Suprapubic skin (tissue), 4 donors: ENCODE results near the gene TRMT61A. TPM values are rescaled to one million over a fixed set of nuclear protein-coding genes. Genes with fewer than 3 reads are reported as not detected.

ENCODE experiments used
- DNase-seq, 2 donors: peaks; one replicate each; pipeline ENCODE4 v3.0.0-alpha.2; 2019; ENCODE audit warnings: low spot score in 2 of 2
- H3K27ac ChIP-seq: fragments of 200-600 bp; sonication (generic); one replicate; pipeline ENCODE4 v1.5.1; 2019
- H3K27me3 ChIP-seq: fragments of 200-600 bp; sonication (generic); one replicate; pipeline ENCODE4 v1.5.1; 2019
- H3K36me3 ChIP-seq: fragments of 200-600 bp; sonication (generic); one replicate; pipeline ENCODE4 v1.5.1; 2019
- H3K4me1 ChIP-seq: fragments of 200-600 bp; sonication (generic); one replicate; pipeline ENCODE4 v1.5.1; 2019
- H3K4me3 ChIP-seq: fragments of 200-600 bp; sonication (generic); one replicate; pipeline ENCODE4 v1.5.1; 2019; ENCODE audit warnings: mild to moderate bottlenecking
- H3K9me3 ChIP-seq: fragments of 200-600 bp; sonication (generic); one replicate; pipeline ENCODE4 v1.5.1; 2019
- CTCF ChIP-seq, 2 donors: fragments of 200-600 bp in 1 of 2; fragments of 450-650 bp in 1 of 2; sonication (generic) in 1 of 2; IDR thresholded peaks; one replicate each; pipeline ENCODE4 v1.5.1; 2016 to 2019; ENCODE audit warnings: antibody characterized with exemption in 2 of 2, mild to moderate bottlenecking in 1 of 2, moderate library complexity in 1 of 2
- EP300 ChIP-seq: sonication (generic); formaldehyde crosslinking; IDR thresholded peaks from one replicate; pipeline ENCODE4 v1.6.1; 2017; ENCODE audit warnings: antibody characterized with exemption
- POLR2A ChIP-seq, 2 donors: fragments of 450-650 bp; IDR thresholded peaks; one replicate each; pipeline ENCODE4 v1.6.1; 2017; ENCODE audit warnings: antibody characterized with exemption in 2 of 2, mild to moderate bottlenecking in 2 of 2, moderate library complexity in 2 of 2
- POLR2AphosphoS5 ChIP-seq, 3 donors: sonication (generic); formaldehyde crosslinking; IDR thresholded peaks; one replicate each; pipeline ENCODE4 v1.6.1; 2017; ENCODE audit warnings: antibody characterized with exemption in 3 of 3
- WGBS: methylation state at CpG from one replicate; pipeline ENCODE4 v1.1.5; 2018; 5-methylcytosine and 5-hydroxymethylcytosine counted together
- total RNA-seq, 4 donors: library from RNA; depleted of rRNA; stranded (reverse); fragments of >200 nt; gene quantifications; one replicate each; pipeline ENCODE4 v1.1.0, GENCODE V29; 2016

The TRMT61A gene
- total RNA-seq, 4 donors from 2014 or later = 15.9 to 21.9 (median 18.5) TPM

- no peaks in the 10 kb centered on the region for H3K27me3 ChIP-seq
- peak in 1 of 2 donors; percentile 77 for DNase-seq
- H3K36me3 ChIP-seq = no peaks in the 10 kb centered on the region
- TF ChIP-seq POLR2A (IDR thresholded peaks at IDR 0.05) (no peak), EP300 (no peak), CTCF (IDR thresholded peaks at IDR 0.05) (no peak), POLR2AphosphoS5 (IDR thresholded peaks at IDR 0.05) (no peak)
- H3K9me3 ChIP-seq = no peaks in the 10 kb centered on the region
- no peak overlapping the region for H3K27ac ChIP-seq
- H3K4me1 ChIP-seq = peaks cover 80% of the 10 kb centered on the region
- 61% methylated on average over 13 of the region's 27 CpGs for WGBS
- no peak overlapping the region for H3K4me3 ChIP-seq
Measured at GRCh38 chr14:103548463-103549351, 19.7 kb downstream of the TRMT61A start.

- no peaks in the 10 kb centered on the region for H3K9me3 ChIP-seq
- no peaks in the 10 kb centered on the region for H3K27me3 ChIP-seq
- H3K4me3 ChIP-seq = no peak overlapping the region
- WGBS = 57% methylated on average over 25 of the region's 30 CpGs
- H3K27ac ChIP-seq = peak overlapping the region; percentile 75
- H3K36me3 ChIP-seq = no peaks in the 10 kb centered on the region
- peak; percentile 68 to 78 for DNase-seq
- TF ChIP-seq EP300 (no peak), CTCF (IDR thresholded peaks at IDR 0.05) (no peak), POLR2A (IDR thresholded peaks at IDR 0.05) (no peak), POLR2AphosphoS5 (IDR thresholded peaks at IDR 0.05) (no peak)
- H3K4me1 ChIP-seq = peaks cover 71% of the 10 kb centered on the region
Measured at GRCh38 chr14:103549361-103550311, 20.6 kb downstream of the TRMT61A start.

GRCh38 chr14:103550451-103551337 is 21.7 kb downstream of the TRMT61A start:
- H3K4me3 ChIP-seq = peak overlapping the region; percentile 9
- peak in 1 of 2 donors; percentile 76 for DNase-seq
- WGBS = 40% methylated on average over 16 of the region's 22 CpGs
- TF ChIP-seq POLR2AphosphoS5 (IDR thresholded peaks at IDR 0.05) (no peak), POLR2A (IDR thresholded peaks at IDR 0.05) (no peak), CTCF (IDR thresholded peaks at IDR 0.05) (no peak), EP300 (no peak)
- H3K9me3 ChIP-seq = no peaks in the 10 kb centered on the region
- H3K36me3 ChIP-seq = no peaks in the 10 kb centered on the region
- H3K4me1 ChIP-seq = peaks cover 62% of the 10 kb centered on the region
- no peaks in the 10 kb centered on the region for H3K27me3 ChIP-seq
- H3K27ac ChIP-seq = peak overlapping the region; percentile 75

- no peaks in the 10 kb centered on the region for H3K27me3 ChIP-seq
- peak overlapping the region; percentile 75 for H3K27ac ChIP-seq
- no peaks in the 10 kb centered on the region for H3K36me3 ChIP-seq
- no peaks in the 10 kb centered on the region for H3K9me3 ChIP-seq
- 55% methylated on average over 16 of the region's 17 CpGs for WGBS
- H3K4me3 ChIP-seq = peak overlapping the region; percentile 9
- peak; percentile 82 to 84 for DNase-seq
- TF ChIP-seq CTCF (IDR thresholded peaks at IDR 0.05) (no peak), POLR2A (IDR thresholded peaks at IDR 0.05) (no peak), POLR2AphosphoS5 (IDR thresholded peaks at IDR 0.05) (no peak), EP300 (no peak)
- peaks cover 57% of the 10 kb centered on the region for H3K4me1 ChIP-seq
Measured at GRCh38 chr14:103551338-103551762, 22.4 kb downstream of the TRMT61A start.
